RWPE2 (cell line): ENCODE data around the gene HAS3.
"Not testable (repeated sequence)": the region's sequence is repeated elsewhere in the genome, so short reads cannot be mapped to it uniquely, and the experiment has no call there.

Experiments
- ATAC-seq: fragments of 200-7000 bp; cut with Tn5 transposase; 3 replicates; pipeline ENCODE4 v1.9.1; 2021; ENCODE audit warnings: low read depth
- DNase-seq: peaks from one replicate; pipeline ENCODE4 v3.0.0-alpha.2; 2020; ENCODE audit warnings: low spot score
- H3K27ac ChIP-seq: fragments of 450-650 bp; 2 replicates; pipeline ENCODE4 v1.5.1; 2017; ENCODE audit warnings: mild to moderate bottlenecking; ENCODE audit not compliant: poor library complexity, severe bottlenecking
- H3K27me3 ChIP-seq: fragments of 250-450 bp; sonication (Bioruptor Pico); 2 replicates; pipeline ENCODE4 v1.5.1; 2021; ENCODE audit warnings: mild to moderate bottlenecking, moderate library complexity; ENCODE audit not compliant: insufficient read depth, poor library complexity, severe bottlenecking
- H3K36me3 ChIP-seq: fragments of 250-450 bp; sonication (Bioruptor Pico); 2 replicates; pipeline ENCODE4 v1.5.1; 2020; ENCODE audit warnings: low read depth, mild to moderate bottlenecking, moderate library complexity
- H3K4me1 ChIP-seq: fragments of 250-450 bp; sonication (Bioruptor Pico); 2 replicates; pipeline ENCODE4 v1.5.1; 2021; ENCODE audit warnings: mild to moderate bottlenecking, moderate library complexity; ENCODE audit not compliant: insufficient read depth, poor library complexity, severe bottlenecking
- H3K4me3 ChIP-seq: fragments of 250-450 bp; sonication (Bioruptor Pico); 2 replicates; pipeline ENCODE4 v1.5.1; 2021; ENCODE audit warnings: mild to moderate bottlenecking, moderate library complexity; ENCODE audit not compliant: severe bottlenecking
- H3K9me3 ChIP-seq: fragments of 250-450 bp; sonication (Bioruptor Pico); 2 replicates; pipeline ENCODE4 v1.5.1; 2021; ENCODE audit warnings: mild to moderate bottlenecking, moderate library complexity; ENCODE audit not compliant: severe bottlenecking
- CTCF ChIP-seq: fragments of 450-650 bp; IDR thresholded peaks from one replicate; pipeline ENCODE4 v1.5.1; 2017; ENCODE audit warnings: mild to moderate bottlenecking, moderate library complexity; ENCODE audit not compliant: poor library complexity, severe bottlenecking

The HAS3 gene

GRCh38 chr16:69105501-69106361 lies at the start of gene HAS3:
Gene HAS3 (plus strand): TSS chr16:69105653. CDS start chr16:69109396, 3,743 bp downstream.
- DNase-seq = no peak

GRCh38 chr16:69055980-69056379 lies 49.5 kb upstream of the HAS3 start:
- DNase-seq (no peak), ATAC-seq (no peak)
- no peaks in the 10 kb centered on the region for H3K9me3 ChIP-seq
- H3K4me1 ChIP-seq = peaks cover 30% of the 10 kb centered on the region
- peak overlapping the region; percentile 94 for H3K27ac ChIP-seq
- TF ChIP-seq CTCF = no peak
- H3K36me3 ChIP-seq = no peaks in the 10 kb centered on the region
- H3K27me3 ChIP-seq = no peaks in the 10 kb centered on the region
- H3K4me3 ChIP-seq = no peak overlapping the region

More at GRCh38 chr16:69105501-69106361, at the start of gene HAS3:
- no peaks in the 10 kb centered on the region for H3K9me3 ChIP-seq
- H3K27ac ChIP-seq = peak within 1 kb of the TSS; percentile 47
- peak; percentile 79 for TF ChIP-seq CTCF
- peaks cover 1% of the 10 kb centered on the region for H3K4me1 ChIP-seq
- H3K27me3 ChIP-seq = no peaks in the 10 kb centered on the region
- ATAC-seq = peak; percentile 58
- peaks cover 19% of the 10 kb centered on the region for H3K36me3 ChIP-seq
- H3K4me3 ChIP-seq = peak within 1 kb of the TSS; percentile 50

- Histone ChIP-seq H3K4me3 (no peak overlapping the region), H3K4me1 (peaks cover 25% of the 10 kb centered on the region), H3K27ac (peak overlapping the region; percentile 94), H3K36me3 (no peaks in the 10 kb centered on the region), H3K27me3 (no peaks in the 10 kb centered on the region), H3K9me3 (no peaks in the 10 kb centered on the region)
- no peak for TF ChIP-seq CTCF
- DNase-seq = no peak
- no peak for ATAC-seq
Measured at GRCh38 chr16:69056421-69056820, 49.0 kb upstream of the HAS3 start.

- no peak overlapping the region for H3K4me3 ChIP-seq
- no peaks in the 10 kb centered on the region for H3K36me3 ChIP-seq
- no peaks in the 10 kb centered on the region for H3K27me3 ChIP-seq
- H3K9me3 ChIP-seq = no peaks in the 10 kb centered on the region
- peak overlapping the region; percentile 94 for H3K27ac ChIP-seq
- no peak for TF ChIP-seq CTCF
- peak; percentile 88 for ATAC-seq
- peaks cover 30% of the 10 kb centered on the region for H3K4me1 ChIP-seq
- peak; percentile 84 for DNase-seq
Measured at GRCh38 chr16:69057400-69058378, 47.8 kb upstream of the HAS3 start.

- not testable (repeated sequence) for ATAC-seq, H3K4me3 ChIP-seq, H3K36me3 ChIP-seq, H3K27me3 ChIP-seq, H3K9me3 ChIP-seq, DNase-seq
- H3K27ac ChIP-seq = peak overlapping the region; percentile 68
- H3K4me1 ChIP-seq = peaks cover 27% of the 10 kb centered on the region
Measured at GRCh38 chr16:69063491-69063890, 42.0 kb upstream of the HAS3 start.
